Duodenal mucosa (tissue), 2 donors: ENCODE measurements around the gene RNF130.
"Not testable (repeated sequence)": the region's sequence is repeated elsewhere in the genome, so short reads cannot be mapped to it uniquely, and the experiment has no call there.

ENCODE experiments used
- H3K27ac ChIP-seq: one replicate; pipeline ENCODE4 v1.7.0; 2013; ENCODE audit warnings: low read depth, low read length
- H3K27me3 ChIP-seq, 2 donors: one replicate each; pipeline ENCODE4 v1.7.0; 2013; ENCODE audit warnings: low read length in 2 of 2, control low read depth in 1 of 2; ENCODE audit not compliant: insufficient read depth in 2 of 2, control insufficient read depth in 1 of 2
- H3K36me3 ChIP-seq, 2 donors: one replicate each; pipeline ENCODE4 v1.7.0; 2013; ENCODE audit warnings: low read length in 2 of 2, control low read depth in 1 of 2; ENCODE audit not compliant: insufficient read depth in 2 of 2, control insufficient read depth in 1 of 2
- H3K4me1 ChIP-seq, 2 donors: one replicate each; pipeline ENCODE4 v1.7.0; 2013; ENCODE audit warnings: low read length in 2 of 2, control low read depth in 1 of 2; ENCODE audit not compliant: insufficient read depth in 2 of 2, control insufficient read depth in 1 of 2
- H3K4me3 ChIP-seq, 2 donors: one replicate each; pipeline ENCODE4 v1.7.0; 2013; ENCODE audit warnings: low read length in 2 of 2, low read depth in 1 of 2
- H3K9ac ChIP-seq, 2 donors: one replicate each; pipeline ENCODE4 v1.7.0; 2013; ENCODE audit warnings: low read length in 2 of 2, low read depth in 1 of 2
- H3K9me3 ChIP-seq, 2 donors: one replicate each; pipeline ENCODE4 v1.7.0; 2013; ENCODE audit warnings: low read length in 2 of 2, control low read depth in 1 of 2; ENCODE audit not compliant: control insufficient read depth in 1 of 2

The RNF130 gene

DNA sequence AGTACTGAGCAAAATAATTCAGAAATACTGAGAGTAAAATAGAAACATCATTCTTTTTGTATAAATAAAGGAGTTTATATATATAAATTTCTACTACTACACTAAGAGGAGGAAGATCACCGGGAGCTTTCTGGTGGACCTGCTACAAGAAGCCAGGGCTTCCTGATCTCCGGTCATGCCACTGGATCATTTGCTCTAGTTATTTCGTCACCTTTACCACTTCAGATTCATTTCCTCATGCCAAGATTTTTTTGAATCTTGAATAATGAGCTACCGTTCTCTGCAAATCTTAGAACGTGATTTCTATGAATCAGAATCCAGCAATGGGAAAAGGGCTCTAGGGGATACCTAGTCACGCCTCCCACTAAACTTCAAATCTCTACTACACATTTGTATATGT is 111.9 kb downstream of the RNF130 start:
- H3K9me3 ChIP-seq = no peaks in the 10 kb centered on the region
- H3K36me3 ChIP-seq = peaks cover 11 to 44% of the 10 kb centered on the region in 2 donors

DNA sequence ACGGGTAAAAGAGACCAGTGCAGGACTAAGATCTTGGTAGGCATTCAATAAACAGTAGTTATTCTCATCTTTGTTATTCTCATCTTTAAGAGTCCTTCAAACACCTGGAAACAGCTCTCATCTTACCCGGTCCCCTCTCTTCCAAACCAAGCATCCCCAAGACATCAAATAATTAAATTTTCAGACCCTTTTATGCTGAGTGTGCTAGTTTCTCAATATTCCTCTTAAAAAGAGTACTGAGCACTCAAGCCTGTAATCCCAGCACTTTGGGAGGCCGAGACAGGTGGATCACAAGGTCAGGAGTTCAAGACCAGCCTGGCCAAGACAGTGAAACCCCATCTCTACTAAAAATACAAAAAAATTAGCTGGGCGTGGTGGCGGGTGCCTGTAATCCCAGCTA is 112.4 kb downstream of the RNF130 start:
- H3K9ac ChIP-seq, H3K4me1 ChIP-seq, H3K27me3 ChIP-seq, H3K4me3 ChIP-seq, H3K9me3 ChIP-seq, H3K27ac ChIP-seq: not testable (repeated sequence)
- peaks cover 10 to 50% of the 10 kb centered on the region in 2 donors for H3K36me3 ChIP-seq

More for the DNA sequence above, 111.9 kb downstream of the RNF130 start:
- no peak overlapping the region for H3K27ac ChIP-seq
- H3K27me3 ChIP-seq = no peaks in the 10 kb centered on the region
- no peaks in the 10 kb centered on the region for H3K4me1 ChIP-seq
- no peak overlapping the region for H3K4me3 ChIP-seq
- no peak overlapping the region for H3K9ac ChIP-seq

- no peak overlapping the region for H3K9ac ChIP-seq
- H3K27ac ChIP-seq = no peak overlapping the region
- H3K27me3 ChIP-seq = no peaks in the 10 kb centered on the region
- H3K4me1 ChIP-seq = no peaks in the 10 kb centered on the region
- H3K9me3 ChIP-seq = no peaks in the 10 kb centered on the region
- no peak overlapping the region for H3K4me3 ChIP-seq
- H3K36me3 ChIP-seq = peaks cover 0 to 33% of the 10 kb centered on the region in 2 donors
Observed at GRCh38 chr5:179955630-179956029, 115.9 kb downstream of the RNF130 start.

- Histone ChIP-seq H3K4me1 (no peaks in the 10 kb centered on the region), H3K36me3 (peaks cover 0 to 33% of the 10 kb centered on the region in 2 donors), H3K27ac (no peak overlapping the region), H3K9ac (no peak overlapping the region), H3K27me3 (no peaks in the 10 kb centered on the region), H3K9me3 (no peaks in the 10 kb centered on the region), H3K4me3 (no peak overlapping the region)
Observed at GRCh38 chr5:179955062-179955461, 116.5 kb downstream of the RNF130 start.

DNA sequence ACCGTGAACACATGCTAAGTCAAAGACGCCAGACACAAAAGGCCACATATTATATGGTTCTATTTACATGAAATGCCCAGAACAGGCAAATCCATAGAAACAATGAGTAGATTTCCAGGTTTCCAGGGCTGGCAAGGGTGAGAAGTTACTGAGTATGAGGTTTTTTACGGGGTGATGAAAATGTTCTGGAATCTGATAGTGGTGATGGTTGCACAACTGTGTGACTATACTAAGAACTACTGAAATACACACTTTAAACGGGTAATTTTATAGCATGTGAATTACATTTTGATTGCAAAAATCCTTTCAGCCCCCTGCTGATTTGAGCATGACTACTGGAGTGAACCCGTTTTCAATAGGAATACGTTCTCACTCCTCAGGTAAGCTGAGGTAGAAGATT is 117.1 kb downstream of the RNF130 start:
- H3K27me3 ChIP-seq = no peaks in the 10 kb centered on the region
- H3K4me1 ChIP-seq = no peaks in the 10 kb centered on the region
- peaks cover 0 to 33% of the 10 kb centered on the region in 2 donors for H3K36me3 ChIP-seq
- no peak overlapping the region for H3K4me3 ChIP-seq
- no peaks in the 10 kb centered on the region for H3K9me3 ChIP-seq
- no peak overlapping the region for H3K27ac ChIP-seq
- H3K9ac ChIP-seq = no peak overlapping the region

GRCh38 chr5:179953987-179954386 is 117.6 kb downstream of the RNF130 start:
- Histone ChIP-seq H3K27me3 (no peaks in the 10 kb centered on the region), H3K4me1 (no peaks in the 10 kb centered on the region), H3K9me3 (no peaks in the 10 kb centered on the region), H3K4me3 (no peak overlapping the region), H3K9ac (no peak overlapping the region), H3K36me3 (peaks cover 0 to 31% of the 10 kb centered on the region in 2 donors), H3K27ac (no peak overlapping the region)

DNA sequence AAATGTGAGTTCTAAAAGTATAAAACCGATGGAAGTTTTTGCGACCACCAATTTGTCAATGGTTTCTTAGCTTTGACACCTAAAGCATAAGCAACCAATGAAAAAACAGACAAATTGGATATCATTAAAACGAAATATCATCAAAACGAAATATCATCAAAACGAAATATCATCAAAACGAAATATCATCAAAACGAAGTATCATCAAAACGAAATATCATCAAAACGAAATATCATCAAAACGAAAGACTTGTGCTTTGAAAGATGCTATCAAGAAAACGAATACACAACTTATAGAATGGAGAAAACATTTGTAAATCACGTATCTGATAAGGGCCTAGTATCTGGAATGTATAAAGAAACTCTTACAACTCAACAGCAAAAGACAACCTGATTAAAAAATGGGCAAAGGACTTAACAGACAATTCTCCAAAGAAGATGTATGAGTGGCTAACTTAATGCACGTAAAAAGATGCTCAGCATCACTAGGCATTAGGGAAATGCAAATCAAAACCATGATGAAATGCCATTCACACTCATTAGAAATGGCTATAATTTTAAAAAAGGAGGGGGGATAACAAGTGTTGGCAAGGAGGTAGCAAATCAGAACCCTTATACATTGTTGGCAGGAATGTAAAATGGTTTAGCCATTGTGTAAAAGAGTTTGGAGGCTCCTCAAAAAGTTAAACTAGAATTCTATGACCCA is 134.4 kb downstream of the RNF130 start:
- Histone ChIP-seq H3K4me3 (no peak overlapping the region), H3K9me3 (no peaks in the 10 kb centered on the region), H3K9ac (no peak overlapping the region), H3K27me3 (no peaks in the 10 kb centered on the region), H3K27ac (no peak overlapping the region), H3K36me3 (no peaks in the 10 kb centered on the region), H3K4me1 (no peaks in the 10 kb centered on the region)

DNA sequence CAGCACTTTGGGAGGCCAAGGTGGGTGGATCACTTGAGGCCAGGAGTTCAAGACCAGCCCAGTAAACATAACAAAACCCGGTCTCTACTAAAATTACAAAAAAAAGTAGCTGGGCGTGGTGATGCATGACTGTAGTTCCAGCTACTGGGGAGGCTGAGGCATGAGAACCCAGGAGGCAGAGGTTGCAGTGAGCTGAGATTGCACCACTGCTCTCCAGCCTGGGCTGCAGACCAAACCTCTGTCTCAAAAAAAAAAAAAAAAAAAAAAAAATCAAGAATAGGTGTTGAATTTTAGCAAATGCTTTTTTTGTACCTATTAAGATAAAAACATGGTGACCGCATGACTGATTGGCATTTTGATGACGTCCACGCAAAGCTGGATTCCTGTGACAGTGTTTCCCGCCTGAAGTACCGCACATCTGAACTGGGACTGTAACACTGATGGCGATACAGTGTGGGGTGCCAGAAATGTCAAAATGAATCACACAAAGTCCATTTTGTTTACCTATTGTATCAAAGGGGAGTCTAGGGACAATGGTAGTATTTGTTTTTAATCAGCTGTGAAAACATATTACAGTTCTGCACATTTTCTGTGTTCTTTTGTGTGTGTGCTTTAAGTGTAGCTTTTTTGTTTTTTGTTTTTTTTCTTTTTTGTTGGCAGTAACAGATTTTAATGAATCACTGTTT is 140.6 kb downstream of the RNF130 start:
- no peak overlapping the region for H3K27ac ChIP-seq
- no peaks in the 10 kb centered on the region for H3K27me3 ChIP-seq
- H3K4me3 ChIP-seq = no peak overlapping the region
- no peaks in the 10 kb centered on the region for H3K9me3 ChIP-seq
- H3K9ac ChIP-seq = no peak overlapping the region
- no peaks in the 10 kb centered on the region for H3K4me1 ChIP-seq
- H3K36me3 ChIP-seq = no peaks in the 10 kb centered on the region

DNA sequence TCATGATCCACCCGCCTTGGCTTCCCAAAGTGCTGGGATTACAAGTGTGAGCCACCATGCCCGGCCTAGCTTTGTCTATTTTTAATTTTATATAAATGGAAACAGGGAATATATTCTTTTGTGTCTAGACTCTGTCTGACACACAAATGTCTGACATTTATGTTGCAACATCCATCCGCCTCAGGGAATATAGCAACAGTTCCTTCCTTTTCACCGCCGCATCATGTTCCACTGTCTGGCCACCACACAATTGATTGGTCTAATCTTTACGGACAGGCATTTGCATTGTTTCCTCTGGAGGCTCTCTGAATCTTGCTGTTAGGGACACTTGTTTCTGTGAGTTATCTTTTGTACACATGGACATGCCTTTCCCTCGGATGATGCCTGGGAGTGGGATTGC is 143.7 kb downstream of the RNF130 start:
- Histone ChIP-seq H3K27me3 (no peaks in the 10 kb centered on the region), H3K27ac (no peak overlapping the region), H3K36me3 (no peaks in the 10 kb centered on the region), H3K4me3 (no peak overlapping the region), H3K4me1 (no peaks in the 10 kb centered on the region), H3K9me3 (no peaks in the 10 kb centered on the region), H3K9ac (no peak overlapping the region)

DNA sequence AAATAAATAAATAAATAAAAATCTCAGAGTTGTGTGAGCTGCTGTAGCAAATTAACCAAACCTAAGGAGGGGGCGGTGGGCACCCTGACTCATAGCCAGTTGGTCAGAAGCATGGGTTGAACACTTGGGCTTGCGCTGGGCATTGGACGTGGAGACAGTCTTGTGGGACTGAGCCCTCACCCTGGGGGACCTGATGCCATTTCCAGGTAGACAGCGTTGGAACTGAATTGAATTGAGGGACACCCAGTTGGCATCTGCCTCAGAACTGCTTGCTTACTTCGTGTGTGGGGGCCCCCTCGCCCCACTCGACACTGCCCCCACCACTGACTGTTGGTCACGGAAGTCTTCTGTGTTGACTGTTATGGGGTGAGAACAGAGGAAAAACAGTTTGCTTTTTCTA is 144.9 kb downstream of the RNF130 start:
- no peak overlapping the region for H3K27ac ChIP-seq
- no peaks in the 10 kb centered on the region for H3K9me3 ChIP-seq
- no peak overlapping the region for H3K9ac ChIP-seq
- no peaks in the 10 kb centered on the region for H3K27me3 ChIP-seq
- H3K4me3 ChIP-seq = no peak overlapping the region
- H3K4me1 ChIP-seq = no peaks in the 10 kb centered on the region
- no peaks in the 10 kb centered on the region for H3K36me3 ChIP-seq
